HG02763 (cell line): ENCODE data around the gene DPYD.

Experiments used
- ATAC-seq: cut with Tn5 transposase; IDR thresholded peaks from one replicate; pipeline ENCODE4 v1.9.1; 2021; ENCODE audit warnings: mild to moderate bottlenecking, moderate library complexity; ENCODE audit not compliant: unreplicated experiment

DPYD gene

DNA sequence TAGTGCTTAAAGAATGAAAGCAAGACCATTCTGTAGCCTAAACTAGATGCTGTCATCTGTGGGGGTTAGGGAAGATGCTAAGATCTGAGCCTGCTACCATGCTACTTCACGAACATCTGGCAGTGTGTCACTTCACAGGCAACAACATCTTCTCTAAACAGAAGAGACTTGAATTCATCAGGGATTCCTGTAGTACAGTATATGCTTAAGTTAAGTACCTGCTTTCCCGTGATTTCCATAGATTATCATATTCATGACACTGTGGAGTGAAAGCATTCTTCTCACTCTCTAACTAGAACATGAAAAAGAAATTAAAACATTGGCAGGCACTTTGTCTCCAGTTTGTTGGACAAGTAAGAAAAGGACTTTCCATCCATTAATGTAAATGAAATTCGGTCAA is 808.4 kb downstream of the DPYD start:
- no peak for ATAC-seq

DNA sequence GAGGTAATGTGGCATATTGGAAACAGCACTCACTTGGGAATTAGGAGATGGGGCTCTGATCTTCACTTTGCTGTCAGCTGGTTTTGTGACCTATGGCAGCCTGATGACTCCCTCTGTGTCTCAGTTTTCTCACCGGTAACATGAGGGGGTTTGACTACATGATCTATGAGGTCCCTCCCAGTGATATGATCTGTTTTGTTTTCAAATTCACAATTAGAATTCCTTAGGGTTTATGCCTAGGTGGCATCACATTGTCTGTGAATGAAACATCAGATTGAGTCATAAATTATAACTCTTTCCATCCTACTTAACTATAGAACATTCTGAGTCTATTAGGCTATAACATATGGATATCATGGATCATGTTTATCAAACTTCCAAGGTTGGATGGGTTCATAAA is 812.7 kb downstream of the DPYD start:
- ATAC-seq = no peak

DNA sequence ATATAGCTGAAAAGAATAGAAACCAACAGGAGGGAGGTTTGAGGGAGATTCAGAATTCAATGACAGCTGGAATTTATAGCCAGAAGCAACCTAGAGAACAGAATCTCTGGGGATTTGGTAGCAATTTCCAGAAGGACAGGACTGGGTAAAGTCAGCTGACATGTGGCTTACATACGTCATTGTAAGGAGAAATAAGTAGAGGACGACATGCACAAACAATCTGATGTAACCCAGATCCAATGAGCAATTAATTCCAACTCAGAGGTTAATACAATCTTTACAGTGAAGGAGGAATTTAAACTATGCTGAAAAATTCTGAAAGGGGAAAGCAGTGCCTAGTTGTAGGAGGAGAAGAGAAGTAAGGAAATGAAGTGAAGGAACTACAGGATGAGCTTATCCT is 815.3 kb downstream of the DPYD start:
- ATAC-seq = no peak

DNA sequence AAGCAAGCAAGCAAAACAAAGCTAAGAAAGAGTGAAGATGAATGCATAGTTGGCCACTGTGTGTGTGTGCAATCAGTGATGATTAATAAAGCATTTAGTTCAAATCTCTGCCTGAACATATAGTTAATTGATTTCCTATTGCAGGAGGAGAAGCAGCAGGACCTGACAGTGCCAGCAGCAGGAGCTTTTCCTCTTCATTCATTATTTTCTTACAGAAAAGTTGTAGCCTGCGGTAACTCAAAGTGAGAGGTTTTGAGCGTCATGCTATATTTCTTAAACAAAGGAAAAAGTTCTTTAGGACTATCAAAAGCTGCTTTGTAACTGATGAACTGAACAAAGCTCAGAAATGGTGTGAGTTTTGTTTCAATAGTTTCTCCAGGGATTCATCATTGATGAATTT is 819.3 kb downstream of the DPYD start:
- no peak for ATAC-seq

DNA sequence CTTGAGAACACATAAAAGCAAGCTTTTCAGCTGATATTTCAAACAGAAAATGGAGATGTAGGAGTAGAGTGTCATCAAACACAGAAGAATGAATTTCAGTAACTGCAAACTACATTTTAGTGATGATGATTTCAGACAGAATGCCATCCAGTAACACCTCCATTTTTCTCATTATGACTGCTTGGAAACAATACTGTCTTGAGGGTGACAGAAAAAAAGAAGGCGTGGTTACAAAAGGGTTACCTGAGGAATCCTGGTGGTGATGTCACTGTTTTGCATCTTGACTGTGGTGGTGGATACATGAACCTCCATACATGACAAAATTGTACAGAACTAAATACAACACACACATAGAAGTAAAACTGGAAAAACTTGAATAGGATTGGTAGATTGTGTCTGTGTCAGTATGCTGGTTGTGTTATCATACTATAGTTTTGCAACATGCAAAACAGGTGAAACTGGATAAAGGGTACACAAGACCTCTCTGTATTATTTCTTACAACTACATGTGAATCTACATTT is 823.4 kb downstream of the DPYD start:
- no peak for ATAC-seq

DNA sequence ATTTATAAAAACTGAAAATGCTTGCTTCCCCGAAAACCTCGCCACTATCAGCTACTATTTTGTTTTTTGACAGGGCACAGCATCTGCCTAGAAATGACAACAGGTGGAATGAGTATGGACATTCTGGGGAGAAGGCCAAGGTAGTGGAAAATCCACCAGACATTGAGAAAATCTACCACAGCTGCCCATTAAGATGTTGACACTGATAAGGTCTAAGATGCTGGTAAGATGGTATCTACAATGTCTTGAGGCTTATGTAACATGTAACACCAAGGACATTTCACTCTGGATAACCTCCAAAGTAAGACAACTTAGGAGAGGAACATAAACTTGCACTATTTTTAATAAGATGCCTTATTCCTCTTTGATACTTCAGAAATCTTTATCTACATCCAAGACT is 825.1 kb downstream of the DPYD start:
- ATAC-seq = no peak

DNA sequence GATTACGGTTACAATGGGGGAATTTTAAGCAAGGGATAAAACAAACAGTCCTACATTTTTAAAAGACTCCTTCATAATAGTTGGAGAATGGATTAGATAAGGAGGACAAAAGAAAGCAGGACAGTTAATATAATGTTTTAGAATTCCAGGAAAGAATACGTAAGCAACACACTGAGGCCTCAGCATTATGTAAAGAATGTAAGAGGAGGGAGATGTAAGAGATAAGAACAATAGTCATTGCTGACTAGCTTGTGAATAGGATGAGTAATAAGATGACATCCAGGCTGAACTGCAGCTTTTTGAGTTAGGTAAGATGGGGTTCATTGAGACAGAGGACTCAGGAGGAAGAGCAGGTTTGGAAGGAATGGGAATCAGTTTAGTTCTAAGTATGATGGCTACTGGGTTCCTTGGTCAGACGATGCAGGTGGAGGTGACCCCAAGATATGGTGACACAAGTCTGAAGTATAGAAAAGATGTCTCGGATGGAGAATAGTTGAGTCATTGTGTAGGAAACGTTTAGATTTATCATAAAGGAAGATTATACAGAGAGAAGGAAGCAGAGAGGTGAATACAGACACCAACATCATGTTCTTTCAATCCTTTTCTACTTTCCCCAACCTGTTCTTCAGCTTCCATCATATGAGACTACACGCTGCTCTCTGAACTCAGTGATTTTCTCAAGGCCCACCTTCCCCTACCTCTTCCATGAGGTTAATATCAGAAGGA is 826.4 kb downstream of the DPYD start:
- no peak for ATAC-seq

DNA sequence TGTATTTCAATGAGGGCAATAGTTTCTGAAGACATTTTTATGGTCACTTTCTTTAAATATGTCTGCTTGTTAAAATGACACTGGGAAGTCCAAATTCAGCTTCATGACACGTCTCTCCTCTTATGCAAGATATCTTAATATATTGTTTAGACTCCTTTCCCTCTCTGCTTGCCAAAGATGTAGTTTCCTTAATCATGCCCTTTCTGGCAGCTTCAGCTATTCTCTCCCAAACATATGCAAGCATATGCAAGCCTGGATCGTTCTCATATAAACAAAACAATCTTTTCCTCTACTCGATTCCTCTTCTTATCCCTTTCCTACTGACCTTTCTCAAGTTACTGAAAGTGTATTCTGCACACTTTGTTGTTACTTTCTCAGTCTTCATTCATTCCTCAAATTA is 827.1 kb downstream of the DPYD start:
- no peak for ATAC-seq

DNA sequence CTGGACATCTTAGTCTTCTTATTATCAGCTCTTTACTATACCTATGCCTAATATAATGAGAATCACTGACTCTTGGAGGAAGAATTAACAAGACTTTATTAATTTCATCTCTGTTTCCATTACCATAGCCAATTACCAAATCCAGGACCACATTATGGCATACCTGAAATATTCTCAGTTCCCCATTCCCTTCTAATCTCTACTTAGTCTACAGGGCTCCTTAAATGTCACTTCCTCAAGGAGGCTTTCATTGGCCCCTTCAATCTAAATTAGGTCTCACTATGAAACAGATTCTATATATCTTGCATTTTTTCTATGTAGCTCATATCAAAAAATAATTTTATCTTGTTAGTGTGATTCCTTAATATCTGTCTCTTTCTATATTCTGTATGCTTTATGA is 828.0 kb downstream of the DPYD start:
- no peak for ATAC-seq

DNA sequence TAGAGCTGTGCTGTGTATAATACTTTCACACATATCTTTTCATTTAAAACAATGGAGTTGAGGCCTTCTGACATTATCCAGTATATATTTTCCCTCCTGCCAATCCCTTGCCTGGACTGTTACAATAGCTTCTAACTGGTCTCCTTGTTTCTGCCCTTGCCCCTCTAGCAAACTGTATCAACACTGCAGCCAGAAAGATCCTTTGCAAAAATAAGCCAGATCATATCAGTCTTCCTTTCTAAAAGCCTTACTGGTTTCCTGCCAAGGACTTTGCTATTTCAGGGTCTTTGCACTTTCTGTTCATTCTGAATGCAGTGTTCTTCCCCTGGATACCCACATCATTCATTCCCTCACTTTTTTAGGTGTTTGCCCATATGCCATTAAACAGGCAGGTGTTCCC is 829.2 kb downstream of the DPYD start:
- no peak for ATAC-seq

DNA sequence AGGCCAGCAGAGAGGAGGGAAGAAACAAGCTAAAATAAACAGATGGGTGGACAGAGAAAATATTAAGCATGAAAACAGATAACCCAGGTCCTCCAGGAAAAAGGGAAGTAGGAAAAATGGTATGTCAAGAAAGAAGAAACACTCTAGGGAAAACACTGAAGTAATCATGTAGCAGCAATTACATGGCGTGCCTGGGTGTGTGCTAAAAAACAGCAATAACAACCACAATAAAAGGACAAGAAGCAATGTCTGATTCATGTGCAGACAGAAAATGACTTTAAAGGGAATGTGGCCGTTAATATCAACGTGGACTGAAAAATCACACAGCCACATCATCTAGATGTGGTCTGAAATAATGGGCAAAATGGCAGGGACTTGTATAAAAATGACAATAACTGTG is 829.6 kb downstream of the DPYD start:
- no peak for ATAC-seq

DNA sequence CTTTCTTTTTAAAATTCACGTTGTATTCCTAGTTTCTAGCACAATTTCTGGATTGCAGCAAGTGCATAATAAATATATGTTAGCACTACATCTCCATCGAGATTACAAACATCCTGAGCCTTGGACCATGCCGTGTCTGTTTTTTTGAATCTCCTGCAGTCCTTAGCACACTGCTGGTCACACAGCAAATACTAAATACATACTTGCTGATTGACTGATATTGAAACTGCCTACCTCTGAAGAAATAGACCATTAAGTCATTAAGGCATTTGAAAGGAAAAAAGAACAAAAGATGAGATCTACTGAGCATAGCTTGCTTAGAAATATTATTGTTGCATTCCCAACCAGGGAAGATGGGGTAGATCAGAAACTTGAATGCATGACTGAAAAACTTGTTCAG is 830.1 kb downstream of the DPYD start:
- no peak for ATAC-seq

DNA sequence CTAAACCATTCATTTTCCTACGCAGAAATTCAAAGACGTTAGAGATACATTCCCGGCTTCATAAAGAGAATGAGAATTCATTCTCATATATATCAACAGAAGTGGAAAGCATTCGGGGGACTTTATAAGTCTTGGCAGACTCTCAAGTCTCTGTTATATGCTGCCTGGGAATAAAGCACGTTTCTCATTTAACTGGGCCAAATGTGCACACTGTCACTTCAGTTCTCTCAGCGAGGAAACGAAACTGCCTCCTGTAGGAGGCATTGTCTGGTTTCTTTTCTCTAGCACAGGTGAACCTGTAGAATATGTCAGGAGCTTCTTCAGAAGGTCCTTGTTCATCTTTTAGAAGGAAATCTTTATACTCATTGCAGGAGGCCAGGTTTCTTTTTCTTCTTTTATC is 831.7 kb downstream of the DPYD start:
- ATAC-seq = no peak

DNA sequence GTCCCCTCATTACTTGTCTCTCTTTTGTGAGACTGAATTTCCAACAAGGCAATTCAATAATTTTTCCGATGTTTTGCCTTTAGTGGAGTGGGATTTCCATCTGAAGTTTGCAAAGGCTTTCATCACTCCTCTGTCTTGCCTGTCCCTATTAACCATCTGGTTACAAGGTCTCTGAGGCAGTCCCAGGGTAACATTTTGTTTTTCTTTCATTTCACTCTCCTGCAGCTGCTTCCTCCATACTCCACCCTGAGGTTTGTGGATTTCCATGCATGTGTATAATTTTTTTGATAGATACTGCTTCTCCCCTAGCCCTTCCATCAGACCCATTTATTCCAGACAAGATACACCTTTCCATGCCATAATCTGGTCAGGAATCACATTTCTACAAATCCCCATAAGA is 832.4 kb downstream of the DPYD start:
- ATAC-seq = no peak

DNA sequence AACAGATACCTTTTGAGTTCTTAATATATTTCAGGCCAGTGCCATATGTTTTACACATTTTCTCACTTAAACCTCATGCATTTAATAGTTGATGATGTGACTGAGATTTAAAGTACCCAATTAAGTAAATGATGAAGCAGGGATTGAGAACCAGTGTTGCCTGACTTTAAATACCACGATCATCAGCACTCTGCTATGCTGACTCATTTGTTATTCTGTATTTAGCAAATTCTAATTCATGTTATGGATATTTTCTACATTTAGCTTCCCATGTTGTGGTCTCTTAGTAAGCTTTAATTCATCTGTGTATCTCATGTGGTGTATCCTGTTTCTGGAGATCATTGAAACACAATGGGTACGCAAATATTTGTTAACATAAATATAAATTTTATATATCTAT is 836.3 kb downstream of the DPYD start:
- no peak for ATAC-seq

DNA sequence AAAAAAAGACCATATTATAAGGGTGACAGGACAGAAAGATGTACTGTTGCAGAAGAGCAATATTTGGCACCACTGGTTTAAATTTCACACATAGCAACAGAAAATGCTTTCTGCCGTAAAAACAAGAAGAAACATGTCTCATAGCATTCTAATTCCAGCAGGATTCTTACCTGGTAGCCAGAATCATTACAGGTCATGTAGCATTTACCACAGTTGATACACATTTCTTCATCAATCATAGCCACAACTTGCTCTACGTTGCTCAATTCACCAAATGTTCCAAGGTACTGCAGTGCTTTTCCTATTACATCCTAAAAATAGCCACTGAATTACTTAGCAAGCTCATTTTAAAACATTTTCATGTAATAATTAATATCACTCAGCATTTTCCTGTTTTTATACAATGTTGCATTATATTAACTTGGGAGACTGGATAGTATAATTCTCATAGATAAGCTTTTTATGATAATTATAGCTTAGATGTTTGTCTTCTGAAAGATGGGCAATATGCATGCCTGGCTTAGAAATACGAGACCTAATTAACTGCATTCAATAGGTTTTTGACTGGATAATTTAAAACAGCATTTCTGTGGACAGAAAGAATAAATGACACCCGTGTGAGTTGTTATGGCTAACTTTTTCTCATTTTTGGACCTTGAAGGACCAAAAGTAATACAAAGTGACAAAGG is 838.5 kb downstream of the DPYD start:
- no peak for ATAC-seq

DNA sequence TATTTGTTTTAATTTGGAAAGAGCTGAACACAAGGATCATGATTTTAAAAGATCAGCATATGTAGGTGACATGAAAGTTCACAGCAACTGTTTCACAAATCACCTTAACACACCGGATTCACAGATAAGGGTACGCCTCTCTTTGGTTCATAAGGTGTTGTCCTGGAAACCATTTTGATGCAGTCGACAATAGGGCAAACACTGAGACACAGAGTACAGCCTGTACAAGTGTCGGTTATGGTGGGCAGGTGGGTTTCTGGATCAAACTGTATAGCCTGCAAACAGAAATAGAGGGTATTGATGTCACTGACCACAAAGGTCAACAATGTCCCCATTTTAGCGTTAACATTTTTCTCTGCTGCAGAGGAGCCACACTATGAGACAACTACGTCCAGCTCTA is 842.0 kb downstream of the DPYD start:
- ATAC-seq = no peak

DNA sequence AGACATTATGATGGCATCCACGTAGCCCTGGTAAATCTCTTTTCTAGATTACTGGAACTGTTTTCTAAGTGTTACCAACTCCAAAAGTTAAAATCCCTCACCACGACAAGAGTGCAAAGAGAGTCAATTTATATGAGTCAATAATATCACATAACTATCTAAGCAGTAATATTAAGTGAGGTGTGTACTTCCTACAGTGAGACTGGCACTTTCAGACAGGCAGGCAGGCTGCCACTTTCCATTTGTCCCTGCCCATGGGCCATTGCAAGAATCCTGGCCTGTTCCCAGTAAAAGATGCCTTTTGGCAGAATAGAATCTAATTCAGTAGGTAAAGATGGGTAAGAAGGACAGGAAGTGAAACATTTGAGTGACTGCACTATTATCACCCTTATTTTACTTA is 843.6 kb downstream of the DPYD start:
- no peak for ATAC-seq

DNA sequence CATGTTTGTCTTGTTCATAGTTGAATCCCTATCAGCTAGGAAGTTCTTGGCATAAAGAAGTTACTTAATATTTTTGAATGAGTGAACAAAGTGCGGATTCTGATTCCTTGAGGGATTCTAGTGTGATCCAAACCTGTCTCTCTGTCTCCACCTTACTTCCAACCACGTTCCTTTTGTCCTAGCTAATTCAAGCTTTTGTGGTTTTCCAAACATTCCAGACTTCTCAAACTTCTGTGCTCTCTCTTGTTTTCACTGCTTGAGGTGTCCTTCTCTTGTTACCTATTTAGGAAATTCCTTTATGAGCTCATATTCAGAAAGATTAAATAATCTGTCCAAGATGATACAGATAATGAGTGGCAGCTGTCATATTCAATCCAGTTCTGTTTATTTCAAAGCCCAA is 846.1 kb downstream of the DPYD start:
- no peak for ATAC-seq

DNA sequence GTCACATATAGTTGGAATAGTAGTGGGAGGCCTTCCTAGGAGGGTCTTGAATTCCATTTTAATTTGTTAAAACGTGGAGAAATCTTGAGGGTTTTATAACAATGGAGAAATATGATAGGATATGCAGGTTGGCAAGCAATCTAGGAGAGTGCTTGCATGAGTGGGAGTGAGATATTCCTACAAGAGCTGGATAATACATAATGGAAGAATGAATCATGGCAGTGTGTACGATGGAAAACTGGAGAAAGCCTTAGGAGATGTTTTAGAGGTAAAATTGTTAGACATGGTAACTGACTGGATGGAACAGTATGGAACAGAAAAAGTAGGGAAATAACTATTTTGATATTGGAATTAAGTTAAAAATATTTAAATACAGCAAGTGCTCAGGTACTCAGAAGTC is 846.9 kb downstream of the DPYD start:
- ATAC-seq = no peak

DNA sequence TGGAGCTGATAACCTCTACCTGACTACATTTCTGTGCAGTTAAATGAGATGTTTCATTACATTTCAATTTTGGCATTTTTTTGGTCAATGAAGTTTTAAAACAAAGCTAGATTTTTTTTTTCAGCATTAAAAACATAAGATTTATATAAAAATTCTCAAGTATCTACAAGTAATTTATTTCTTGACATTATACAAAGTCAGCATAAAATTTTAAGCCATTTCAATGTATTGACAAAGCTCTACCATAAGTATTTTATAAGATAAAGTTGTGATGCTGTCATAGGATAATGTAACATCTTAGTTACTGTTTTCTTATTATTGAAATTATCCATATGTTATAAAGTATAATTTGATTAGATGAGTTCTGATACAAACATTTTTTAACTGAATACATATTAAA is 847.7 kb downstream of the DPYD start:
- no peak for ATAC-seq

DNA sequence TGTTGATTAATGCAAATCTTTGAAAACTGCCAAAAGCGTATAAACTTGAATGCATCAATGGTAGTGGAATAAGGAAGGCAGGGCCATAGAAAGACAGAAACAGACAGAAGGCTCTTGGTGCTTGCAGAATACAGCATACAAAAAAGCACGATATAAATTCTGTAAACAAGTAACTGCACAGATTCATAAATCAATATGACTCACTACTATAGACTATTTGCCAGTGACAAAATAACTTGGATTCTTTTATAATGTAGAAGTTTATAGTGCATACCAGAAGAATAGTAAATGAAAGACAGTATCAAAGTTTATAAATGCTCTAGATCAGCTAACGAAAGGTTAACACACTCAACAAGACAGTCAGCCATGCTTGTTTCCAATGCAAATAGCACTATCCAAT is 849.7 kb downstream of the DPYD start:
- ATAC-seq = no peak

DNA sequence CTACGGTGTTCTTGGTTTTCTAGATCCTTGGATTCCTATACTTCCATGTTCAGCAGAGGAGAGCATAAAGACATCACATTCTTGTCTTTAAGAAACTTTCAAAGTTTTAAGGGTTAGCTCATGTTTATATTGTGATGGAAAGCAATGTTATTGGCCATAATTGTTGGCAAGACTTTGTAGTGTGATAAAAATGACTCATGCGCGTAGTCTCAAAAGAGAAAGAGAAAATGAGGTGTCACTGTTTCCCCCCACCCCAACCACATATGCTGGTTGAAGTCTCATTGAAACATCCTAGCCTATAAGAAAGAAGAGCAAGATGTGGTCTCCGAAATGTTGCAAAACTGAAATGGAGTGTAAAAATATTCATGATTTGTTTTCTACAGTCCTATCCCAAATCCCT is 850.5 kb downstream of the DPYD start:
- no peak for ATAC-seq
